Ovary (tissue), 9 donors: ENCODE measurements around the gene NINL. TPM values are rescaled to one million over a fixed set of nuclear protein-coding genes. Genes with fewer than 3 reads are reported as not detected.

Experiments
- DNase-seq, 5 donors: peaks; one replicate each; pipeline ENCODE4 v3.0.0-alpha.2; 2019 to 2020
- H3K27ac ChIP-seq, 2 donors: fragments of 200-600 bp; one replicate each; pipeline versions ENCODE4 v1.5.1 to v1.8.0; 2019 to 2022
- H3K27me3 ChIP-seq: fragments of 200-600 bp; one replicate; pipeline ENCODE4 v1.8.0; 2022
- H3K36me3 ChIP-seq: fragments of 200-600 bp; sonication (generic); one replicate; pipeline ENCODE4 v1.5.1; 2019
- H3K4me1 ChIP-seq: one replicate; pipeline ENCODE4 v1.8.1; 2013; ENCODE audit warnings: mild to moderate bottlenecking, moderate library complexity; ENCODE audit not compliant: insufficient read depth
- H3K4me3 ChIP-seq: fragments of 200-600 bp; sonication (generic); one replicate; pipeline ENCODE4 v1.5.1; 2017
- H3K9me3 ChIP-seq, 2 donors: fragments of 200-600 bp in 1 of 2; sonication (generic) in 1 of 2; one replicate each; pipeline versions ENCODE4 v1.5.1 to v1.8.1; 2013 to 2019; ENCODE audit warnings: mild to moderate bottlenecking in 1 of 2, moderate library complexity in 1 of 2
- EP300 ChIP-seq: sonication (generic); formaldehyde crosslinking; IDR thresholded peaks from one replicate; pipeline ENCODE4 v1.6.1; 2017; ENCODE audit warnings: antibody characterized with exemption
- POLR2A ChIP-seq: fragments of 450-650 bp; IDR thresholded peaks from one replicate; pipeline ENCODE4 v1.6.1; 2017; ENCODE audit warnings: antibody characterized with exemption, mild to moderate bottlenecking, moderate library complexity
- WGBS, 3 donors: extraction: QIAGEN DNeasy Blood & Tissue Kit in 1 of 3; methylation state at CpG; one replicate each; pipeline versions ENCODE4 v1.1.5 to v1.1.7; 2013 to 2017; 5-methylcytosine and 5-hydroxymethylcytosine counted together
- intact Hi-C, 4 donors: fragments of 100-400 bp; cut with DNase I; formaldehyde crosslinking; loops; one replicate each; pipeline versions ENCODE4 v1.11.0 to v1.15.1; 2022 to 2023
- polyA plus RNA-seq, 2 donors: library from polyadenylated mRNA; stranded (reverse); fragments of 200-250 nt in 1 of 2; fragments of 350-450 nt in 1 of 2; fragmentation: Illumina TruSeq in 1 of 2; extraction: RNeasy Lipid Tissue Mini Kit (QIAGEN cat#74804) in 1 of 2; gene quantifications; one replicate each; pipeline ENCODE4 v1.2.3, GENCODE V29; 2013 to 2014
- total RNA-seq, 7 donors: library from RNA; depleted of rRNA in 2 of 7; stranded (reverse); fragments of >200 nt in 2 of 7; fragmentation: NEBNext Ultra II Directional in 3 of 7; extraction: Animal tissue kit (Norgen Biotek cat#: 25700) in 3 of 7; gene quantifications; one replicate each; pipeline versions ENCODE4 v1.1.0 to v1.2.4, GENCODE V29; 2016 to 2023
- TF ChIP-seq, protein P1 (sequence below), 3 donors: fragments of 450-650 bp in 2 of 3; fragments of 200-600 bp in 1 of 3; IDR thresholded peaks; one replicate each; pipeline versions ENCODE4 v1.5.1 to v1.8.0; 2016 to 2022; ENCODE audit warnings: antibody characterized with exemption in 3 of 3, mild to moderate bottlenecking in 1 of 3
- donor health status: DM: no; HTN: no; CAD: no; lungs with moderate emphysema.
- donor health status: DM: no; HTN: no; CAD: no.
- donor health status: Bipolar disorder and iron deficiency.
- donor health status: DM: yes; HTN: yes; CAD: no.
- donor health status: DM: no; HTN: no; CAD: no.
- donor health status: DM: yes; HTN: yes; CAD: no.

NINL gene
- total and polyA plus RNA-seq, 9 donors, result 10.1 to 33.3 (median 20.3) TPM

DNA sequence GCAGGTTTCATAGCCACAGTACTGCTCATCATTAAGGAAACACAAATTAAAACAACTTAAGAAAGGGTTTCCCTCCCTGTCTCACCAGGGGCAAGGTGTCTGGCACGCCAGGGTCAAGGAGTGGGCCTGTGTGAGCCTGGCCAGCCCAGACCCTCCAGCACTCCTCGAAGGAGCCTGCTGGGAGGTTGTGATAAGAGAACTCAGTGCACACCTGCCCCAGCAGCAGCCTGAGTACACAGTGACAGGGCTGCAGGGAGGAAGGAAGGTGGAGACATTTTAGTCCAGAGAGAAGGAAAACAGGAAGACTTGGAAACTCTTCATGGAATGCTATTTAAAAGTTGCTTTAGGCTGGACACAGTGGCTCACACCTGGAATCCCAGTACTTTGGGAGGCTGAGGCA, 14.1 kb downstream of the NINL start:
- H3K27me3 ChIP-seq, result no peaks in the 10 kb centered on the region
- H3K9me3 ChIP-seq, result no peaks in the 10 kb centered on the region
- peaks cover 9% of the 10 kb centered on the region for H3K4me1 ChIP-seq
- H3K27ac ChIP-seq, result no peak overlapping the region
- WGBS, 3 donors, result 58 to 63% (median 61%) methylated on average over 2 of the region's 2 CpGs
- intact Hi-C loops, result no loop called here
- peak in 1 of 5 donors; percentile 29 for DNase-seq
- TF ChIP-seq POLR2A (no peak), EP300 (no peak)
- TF ChIP-seq, protein P1, sequence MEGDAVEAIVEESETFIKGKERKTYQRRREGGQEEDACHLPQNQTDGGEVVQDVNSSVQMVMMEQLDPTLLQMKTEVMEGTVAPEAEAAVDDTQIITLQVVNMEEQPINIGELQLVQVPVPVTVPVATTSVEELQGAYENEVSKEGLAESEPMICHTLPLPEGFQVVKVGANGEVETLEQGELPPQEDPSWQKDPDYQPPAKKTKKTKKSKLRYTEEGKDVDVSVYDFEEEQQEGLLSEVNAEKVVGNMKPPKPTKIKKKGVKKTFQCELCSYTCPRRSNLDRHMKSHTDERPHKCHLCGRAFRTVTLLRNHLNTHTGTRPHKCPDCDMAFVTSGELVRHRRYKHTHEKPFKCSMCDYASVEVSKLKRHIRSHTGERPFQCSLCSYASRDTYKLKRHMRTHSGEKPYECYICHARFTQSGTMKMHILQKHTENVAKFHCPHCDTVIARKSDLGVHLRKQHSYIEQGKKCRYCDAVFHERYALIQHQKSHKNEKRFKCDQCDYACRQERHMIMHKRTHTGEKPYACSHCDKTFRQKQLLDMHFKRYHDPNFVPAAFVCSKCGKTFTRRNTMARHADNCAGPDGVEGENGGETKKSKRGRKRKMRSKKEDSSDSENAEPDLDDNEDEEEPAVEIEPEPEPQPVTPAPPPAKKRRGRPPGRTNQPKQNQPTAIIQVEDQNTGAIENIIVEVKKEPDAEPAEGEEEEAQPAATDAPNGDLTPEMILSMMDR (IDR thresholded peaks at IDR 0.05), result no peak
- H3K4me3 ChIP-seq, result no peak overlapping the region
- H3K36me3 ChIP-seq, result no peaks in the 10 kb centered on the region

DNA sequence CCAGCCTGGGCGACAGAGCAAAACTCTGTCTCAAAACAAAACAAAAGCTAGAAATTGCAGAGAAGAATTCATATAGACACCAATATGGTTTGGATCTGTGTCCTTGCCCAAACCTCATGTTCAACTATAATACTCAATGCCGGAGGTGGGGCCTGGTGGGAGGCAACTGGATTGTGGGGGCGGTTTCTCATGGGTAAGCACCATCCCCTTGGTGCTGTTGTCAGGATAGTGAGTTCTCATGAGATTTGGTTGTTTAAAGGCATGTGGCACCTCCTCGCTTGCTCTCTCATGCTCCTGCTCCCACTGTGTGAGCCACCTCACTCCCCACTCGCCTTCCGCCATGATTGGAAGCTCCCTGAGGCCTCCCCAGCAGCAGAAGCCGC, 15.2 kb downstream of the NINL start:
- 92 to 97% (median 96%) methylated on average over 7 of the region's 7 CpGs for WGBS, 3 donors
- TF ChIP-seq POLR2A (no peak), EP300 (no peak)
- TF ChIP-seq, protein P1 (IDR thresholded peaks at IDR 0.05), result no peak
- no peaks in the 10 kb centered on the region for H3K36me3 ChIP-seq
- H3K27ac ChIP-seq, result no peak overlapping the region
- H3K4me1 ChIP-seq, result peaks cover 10% of the 10 kb centered on the region
- intact Hi-C loops, result no loop called here
- DNase-seq, result no peak
- H3K9me3 ChIP-seq, result no peaks in the 10 kb centered on the region
- no peaks in the 10 kb centered on the region for H3K27me3 ChIP-seq
- no peak overlapping the region for H3K4me3 ChIP-seq

DNA sequence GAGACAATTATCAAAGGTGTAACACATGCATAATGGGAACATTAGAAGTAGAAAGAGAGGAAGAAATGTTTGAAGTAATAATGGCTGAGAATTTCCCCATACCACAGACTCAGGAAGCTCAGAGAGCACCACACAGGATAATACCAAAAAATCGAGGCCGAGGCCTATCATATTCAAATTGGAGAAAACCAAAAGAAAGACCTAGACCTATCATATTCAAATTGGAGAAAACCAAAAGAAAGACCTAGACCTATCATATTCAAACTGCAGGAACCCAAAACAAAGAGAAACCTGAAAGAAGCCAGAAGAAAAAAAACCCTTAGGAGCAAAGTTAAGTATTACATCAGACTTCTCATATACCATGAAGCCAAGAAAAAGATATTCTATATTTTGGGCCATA, 18.0 kb downstream of the NINL start:
- TF ChIP-seq, protein P1 (IDR thresholded peaks at IDR 0.05), result no peak
- no peak for TF ChIP-seq EP300
- TF ChIP-seq POLR2A, result no peak
- H3K4me3 ChIP-seq, result no peak overlapping the region
- no peaks in the 10 kb centered on the region for H3K9me3 ChIP-seq
- no peaks in the 10 kb centered on the region for H3K27me3 ChIP-seq
- peaks cover 8% of the 10 kb centered on the region for H3K4me1 ChIP-seq
- no peak overlapping the region for H3K27ac ChIP-seq
- 92 to 98% (median 94%) methylated on average over 2 of the region's 2 CpGs for WGBS, 3 donors
- no peak for DNase-seq
- no peaks in the 10 kb centered on the region for H3K36me3 ChIP-seq
- intact Hi-C loops, result no loop called here

DNA sequence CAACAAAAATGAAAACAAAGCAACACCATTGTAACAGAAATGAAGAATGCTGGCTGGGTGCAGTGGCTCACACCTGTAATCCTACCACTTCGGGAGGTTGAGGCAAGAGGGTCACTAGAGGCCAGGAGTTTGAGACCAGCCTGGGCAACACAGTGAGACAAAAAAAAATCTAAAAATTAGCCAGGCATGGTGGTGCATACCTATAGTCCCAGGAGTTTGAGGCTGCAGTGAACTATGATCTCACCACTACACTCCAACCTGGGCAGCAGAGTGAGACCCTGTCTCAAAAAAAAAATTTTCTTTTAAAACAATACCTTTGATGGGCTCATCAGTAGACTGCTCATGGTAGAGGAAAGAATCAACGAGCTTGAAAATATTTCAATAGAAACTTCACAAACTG, 18.5 kb downstream of the NINL start:
- 92 to 95% (median 95%) methylated on average over 2 of the region's 2 CpGs for WGBS, 3 donors
- no peaks in the 10 kb centered on the region for H3K9me3 ChIP-seq
- H3K27me3 ChIP-seq, result no peaks in the 10 kb centered on the region
- H3K36me3 ChIP-seq, result no peaks in the 10 kb centered on the region
- H3K4me1 ChIP-seq, result peaks cover 6% of the 10 kb centered on the region
- H3K27ac ChIP-seq, result no peak overlapping the region
- intact Hi-C loops, result no loop called here
- no peak for DNase-seq
- TF ChIP-seq, protein P1 (IDR thresholded peaks at IDR 0.05), result no peak
- TF ChIP-seq POLR2A, result no peak
- TF ChIP-seq EP300, result no peak
- H3K4me3 ChIP-seq, result no peak overlapping the region
